HEK293 (cell line): Measurements from ENCODE around the gene IRF8.

Source experiments
- CTCF ChIA-PET: fragments of 350-600 bp; formaldehyde crosslinking; extraction: SDS; loops from one replicate; lab custom pipeline; 2021; ENCODE audit warnings: antibody characterized with exemption; lab: Yijun Ruan, JAX
- POLR2A ChIA-PET: fragments of 300-600 bp; formaldehyde crosslinking; extraction: SDS; loops from one replicate; lab custom pipeline; 2020; ENCODE audit warnings: antibody characterized with exemption, inconsistent platforms; lab: Yijun Ruan, JAX
- H3K27ac ChIP-seq: fragments of 200-500 bp; sonication (Bioruptor generic); 2 replicates; pipeline ENCODE4 v1.5.1; 2014; ENCODE audit warnings: low read depth, low read length, control low read depth, inconsistent platforms; ENCODE audit errors: extremely low read depth
- H3K36me3 ChIP-seq, 2 experiments: fragments of 200-500 bp in 1 of 2; sonication (Bioruptor generic) in 1 of 2; 1 replicate in 1 of 2; 2 replicates in 1 of 2; pipeline ENCODE4 v1.5.1; 2014 to 2017; ENCODE audit warnings: inconsistent platforms in 2 of 2, low read length in 2 of 2; ENCODE audit not compliant: control insufficient read depth in 2 of 2, insufficient read depth in 1 of 2
- H3K4me1 ChIP-seq: fragments of 200-500 bp; sonication (Bioruptor generic); 2 replicates; pipeline ENCODE4 v1.5.1; 2014; ENCODE audit warnings: mild to moderate bottlenecking, low read length, inconsistent platforms; ENCODE audit not compliant: control insufficient read depth, insufficient read depth
- H3K4me3 ChIP-seq: 2 replicates; pipeline ENCODE4 v1.5.1; 2011; ENCODE audit warnings: low read depth, mild to moderate bottlenecking, control low read depth, low read length, moderate library complexity
- H3K9me3 ChIP-seq: fragments of 200-500 bp; sonication (Bioruptor generic); 2 replicates; pipeline ENCODE4 v1.5.1; 2014; ENCODE audit warnings: low read depth, low read length, inconsistent platforms; ENCODE audit not compliant: control insufficient read depth, insufficient read depth
- GLI4 ChIP-seq: fragments of 450-650 bp; formaldehyde crosslinking; IDR thresholded peaks from 2 replicates; pipeline ENCODE4 v1.5.1; 2016; ENCODE audit warnings: missing biosample characterization, missing genetic modification characterization
- SALL2 ChIP-seq: fragments of 450-650 bp; formaldehyde crosslinking; IDR thresholded peaks from 2 replicates; pipeline ENCODE4 v1.5.0; 2017; ENCODE audit warnings: missing biosample characterization, mild to moderate bottlenecking, missing genetic modification characterization, borderline replicate concordance
- SP2 ChIP-seq: fragments of 450-650 bp; formaldehyde crosslinking; IDR thresholded peaks from 2 replicates; pipeline ENCODE4 v1.5.1; 2016; ENCODE audit warnings: missing biosample characterization, missing genetic modification characterization
- ZBTB17 ChIP-seq: fragments of 450-650 bp; formaldehyde crosslinking; IDR thresholded peaks from 2 replicates; pipeline ENCODE4 v1.5.1; 2016; ENCODE audit warnings: missing biosample characterization, missing genetic modification characterization
- ZEB2 ChIP-seq: fragments of 450-650 bp; formaldehyde crosslinking; IDR thresholded peaks from 2 replicates; pipeline ENCODE4 v1.5.1; 2016; ENCODE audit warnings: missing biosample characterization, missing genetic modification characterization
- ZNF10 ChIP-seq: fragments of 450-650 bp; formaldehyde crosslinking; IDR thresholded peaks from 2 replicates; pipeline ENCODE4 v1.5.1; 2017; ENCODE audit warnings: missing biosample characterization, missing genetic modification characterization
- ZNF155 ChIP-seq: fragments of 450-650 bp; formaldehyde crosslinking; IDR thresholded peaks from 2 replicates; pipeline ENCODE4 v1.5.1; 2016; ENCODE audit warnings: missing biosample characterization, missing genetic modification characterization
- ZNF19 ChIP-seq: fragments of 450-650 bp; formaldehyde crosslinking; IDR thresholded peaks from 2 replicates; pipeline ENCODE4; 2016; ENCODE audit warnings: missing biosample characterization, missing genetic modification characterization, low read depth
- ZNF23 ChIP-seq: fragments of 450-650 bp; formaldehyde crosslinking; IDR thresholded peaks from 2 replicates; pipeline ENCODE4 v1.5.1; 2016; ENCODE audit warnings: missing biosample characterization, missing genetic modification characterization, borderline replicate concordance
- ZNF24 ChIP-seq: fragments of 450-650 bp; formaldehyde crosslinking; IDR thresholded peaks from 2 replicates; pipeline ENCODE4 v1.5.1; 2016; ENCODE audit warnings: missing biosample characterization, missing genetic modification characterization
- ZNF266 ChIP-seq: fragments of 450-650 bp; formaldehyde crosslinking; IDR thresholded peaks from 2 replicates; pipeline ENCODE4 v1.5.1; 2016; ENCODE audit warnings: missing biosample characterization, missing genetic modification characterization, low read depth
- ZNF302 ChIP-seq: fragments of 450-650 bp; formaldehyde crosslinking; IDR thresholded peaks from 2 replicates; pipeline ENCODE4 v1.5.1; 2016; ENCODE audit warnings: missing biosample characterization, missing genetic modification characterization, low read depth
- ZNF366 ChIP-seq: fragments of 450-650 bp; formaldehyde crosslinking; conservative IDR thresholded peaks from 2 replicates; pipeline ENCODE4 v1.5.1; 2016; ENCODE audit warnings: missing biosample characterization, missing genetic modification characterization
- ZNF37A ChIP-seq: fragments of 450-650 bp; IDR thresholded peaks from 2 replicates; pipeline ENCODE4 v1.5.1; 2018; ENCODE audit warnings: missing biosample characterization, missing genetic modification characterization
- ZNF391 ChIP-seq: fragments of 450-650 bp; formaldehyde crosslinking; IDR thresholded peaks from 2 replicates; pipeline ENCODE4 v1.5.1; 2016; ENCODE audit warnings: low read depth, missing biosample characterization, missing genetic modification characterization, borderline replicate concordance
- ZNF416 ChIP-seq: fragments of 450-650 bp; formaldehyde crosslinking; IDR thresholded peaks from 2 replicates; pipeline ENCODE4 v1.5.1; 2016; ENCODE audit warnings: missing biosample characterization, missing genetic modification characterization
- ZNF426 ChIP-seq: fragments of 450-650 bp; formaldehyde crosslinking; IDR thresholded peaks from 2 replicates; pipeline ENCODE4 v1.5.1; 2017; ENCODE audit warnings: missing biosample characterization, missing genetic modification characterization, mild to moderate bottlenecking, inconsistent platforms, moderate library complexity
- ZNF544 ChIP-seq: fragments of 450-650 bp; formaldehyde crosslinking; IDR thresholded peaks from 2 replicates; pipeline ENCODE4 v1.5.0; 2017; ENCODE audit warnings: missing biosample characterization, missing genetic modification characterization
- ZNF548 ChIP-seq: fragments of 450-650 bp; formaldehyde crosslinking; IDR thresholded peaks from 2 replicates; pipeline ENCODE4 v1.5.1; 2016; ENCODE audit warnings: missing biosample characterization, missing genetic modification characterization
- ZNF600 ChIP-seq: fragments of 450-650 bp; formaldehyde crosslinking; IDR thresholded peaks from 2 replicates; pipeline ENCODE4 v1.5.1; 2016; ENCODE audit warnings: missing biosample characterization, missing genetic modification characterization
- ZNF629 ChIP-seq: fragments of 450-650 bp; formaldehyde crosslinking; IDR thresholded peaks from 2 replicates; pipeline ENCODE4 v1.5.1; 2017; ENCODE audit warnings: missing biosample characterization, missing genetic modification characterization
- ZNF664 ChIP-seq: fragments of 450-650 bp; formaldehyde crosslinking; IDR thresholded peaks from 2 replicates; pipeline ENCODE4 v1.5.1; 2016; ENCODE audit warnings: missing biosample characterization, missing genetic modification characterization
- TF ChIP-seq, protein P1 (sequence below): fragments of 450-650 bp; formaldehyde crosslinking; IDR thresholded peaks from 2 replicates; pipeline ENCODE4; 2016; ENCODE audit warnings: missing biosample characterization, missing genetic modification characterization
- TF ChIP-seq, protein P2 (sequence below): IDR thresholded peaks from 2 replicates; pipeline ENCODE4 v1.6.1; 2011; ENCODE audit warnings: mild to moderate bottlenecking, low read depth, low read length, borderline replicate concordance
- TF ChIP-seq, protein P3 (sequence below): fragments of 450-650 bp; formaldehyde crosslinking; IDR thresholded peaks from 2 replicates; pipeline ENCODE4 v1.5.1; 2016; ENCODE audit warnings: missing biosample characterization, missing genetic modification characterization
- TF ChIP-seq, protein P4 (sequence below): sonication (generic); formaldehyde crosslinking; IDR thresholded peaks from 2 replicates; pipeline ENCODE4 v1.8.1; 2022; ENCODE audit warnings: mild to moderate bottlenecking, moderate library complexity, missing genetic modification reagents
- TF ChIP-seq, protein P5 (sequence below): fragments of 450-650 bp; formaldehyde crosslinking; IDR thresholded peaks from 2 replicates; pipeline ENCODE4 v1.5.1; 2017; ENCODE audit warnings: missing biosample characterization, missing genetic modification characterization
- TF ChIP-seq, protein P6 (sequence below): fragments of 450-650 bp; formaldehyde crosslinking; IDR thresholded peaks from 2 replicates; pipeline ENCODE4 v1.5.1; 2016; ENCODE audit warnings: missing biosample characterization, missing genetic modification characterization, borderline replicate concordance

IRF8 gene

DNA sequence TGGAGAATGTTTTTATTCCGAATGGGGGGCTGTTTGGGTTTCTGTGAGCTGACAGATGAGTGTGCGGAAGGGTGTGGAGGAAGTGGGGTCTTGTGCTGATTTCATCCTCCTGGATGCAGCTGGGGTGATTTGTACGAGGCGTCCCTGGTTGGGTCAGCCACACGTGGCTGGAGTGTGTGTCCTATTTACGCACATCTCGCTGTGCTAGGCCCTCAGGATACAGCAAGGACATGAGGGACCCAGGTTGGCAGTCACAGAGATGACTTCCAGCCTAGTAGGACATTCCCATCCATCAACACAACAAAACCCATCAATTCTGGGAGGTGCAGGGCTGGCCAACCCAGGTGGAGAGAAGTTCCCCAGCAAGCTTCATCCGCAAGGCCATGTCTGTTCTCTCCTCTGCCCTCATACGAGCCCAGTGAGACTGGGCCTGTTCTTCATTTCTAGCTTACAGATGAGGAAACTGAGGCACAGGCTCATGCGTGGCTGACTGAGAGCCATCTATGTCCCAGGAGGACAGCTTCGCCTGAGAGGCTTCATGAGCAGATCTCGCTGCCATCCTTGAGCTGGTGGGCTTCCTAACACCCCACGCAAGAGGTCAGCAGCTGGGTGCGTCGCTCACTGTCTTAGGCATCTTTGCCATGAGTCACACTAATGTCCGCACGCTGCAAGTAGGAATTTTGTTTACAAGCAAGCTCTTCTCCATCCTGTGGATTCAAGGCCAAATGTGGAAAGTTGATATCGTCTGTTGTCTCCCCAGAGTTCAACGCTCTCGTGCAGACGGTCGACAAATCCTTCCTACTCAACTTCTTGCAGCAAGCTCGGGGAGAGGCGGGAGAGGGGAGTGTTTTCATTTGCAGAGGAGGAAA lies 24.4 kb downstream of the IRF8 start:
- ChIA-PET POLR2A (no interaction called here), CTCF (interaction anchor here (0.6 to 0.7 kb wide), 3 partner anchors 56 to 1373 kb away, joined by 3 to 4 read pairs (median 3); no protein-coding TSS in a partner anchor)
- H3K27ac ChIP-seq, result no peak overlapping the region
- peaks cover 0 to 16% of the 10 kb centered on the region in 2 experiments; a peak in 1 of 3 replicates for H3K36me3 ChIP-seq
- H3K4me3 ChIP-seq, result no peak overlapping the region
- TF ChIP-seq SP2 (tag by site-specific recombination) (no peak), SALL2 (no peak), ZNF155 (tag by site-specific recombination) (no peak), GLI4 (tag by site-specific recombination) (no peak), ZNF366 (no peak), ZNF24 (tag by site-specific recombination) (no peak), ZNF19 (no peak), ZNF37A (tag by site-specific recombination) (no peak), ZNF266 (tag by site-specific recombination) (no peak), ZEB2 (tag by site-specific recombination) (no peak), ZNF10 (tag by site-specific recombination) (no peak), ZNF416 (no peak), ZBTB17 (no peak), ZNF391 (tag by site-specific recombination) (no peak), ZNF302 (no peak), ZNF548 (no peak)
- TF ChIP-seq, protein P1, sequence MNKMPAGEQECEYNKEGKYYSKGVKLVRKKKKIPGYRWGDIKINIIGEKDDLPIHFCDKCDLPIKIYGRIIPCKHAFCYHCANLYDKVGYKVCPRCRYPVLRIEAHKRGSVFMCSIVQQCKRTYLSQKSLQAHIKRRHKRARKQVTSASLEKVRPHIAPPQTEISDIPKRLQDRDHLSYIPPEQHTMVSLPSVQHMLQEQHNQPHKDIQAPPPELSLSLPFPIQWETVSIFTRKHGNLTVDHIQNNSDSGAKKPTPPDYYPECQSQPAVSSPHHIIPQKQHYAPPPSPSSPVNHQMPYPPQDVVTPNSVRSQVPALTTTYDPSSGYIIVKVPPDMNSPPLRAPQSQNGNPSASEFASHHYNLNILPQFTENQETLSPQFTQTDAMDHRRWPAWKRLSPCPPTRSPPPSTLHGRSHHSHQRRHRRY (tag by site-specific recombination), result no peak
- TF ChIP-seq, protein P2, sequence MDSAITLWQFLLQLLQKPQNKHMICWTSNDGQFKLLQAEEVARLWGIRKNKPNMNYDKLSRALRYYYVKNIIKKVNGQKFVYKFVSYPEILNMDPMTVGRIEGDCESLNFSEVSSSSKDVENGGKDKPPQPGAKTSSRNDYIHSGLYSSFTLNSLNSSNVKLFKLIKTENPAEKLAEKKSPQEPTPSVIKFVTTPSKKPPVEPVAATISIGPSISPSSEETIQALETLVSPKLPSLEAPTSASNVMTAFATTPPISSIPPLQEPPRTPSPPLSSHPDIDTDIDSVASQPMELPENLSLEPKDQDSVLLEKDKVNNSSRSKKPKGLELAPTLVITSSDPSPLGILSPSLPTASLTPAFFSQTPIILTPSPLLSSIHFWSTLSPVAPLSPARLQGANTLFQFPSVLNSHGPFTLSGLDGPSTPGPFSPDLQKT, result no peak
- TF ChIP-seq, protein P3, sequence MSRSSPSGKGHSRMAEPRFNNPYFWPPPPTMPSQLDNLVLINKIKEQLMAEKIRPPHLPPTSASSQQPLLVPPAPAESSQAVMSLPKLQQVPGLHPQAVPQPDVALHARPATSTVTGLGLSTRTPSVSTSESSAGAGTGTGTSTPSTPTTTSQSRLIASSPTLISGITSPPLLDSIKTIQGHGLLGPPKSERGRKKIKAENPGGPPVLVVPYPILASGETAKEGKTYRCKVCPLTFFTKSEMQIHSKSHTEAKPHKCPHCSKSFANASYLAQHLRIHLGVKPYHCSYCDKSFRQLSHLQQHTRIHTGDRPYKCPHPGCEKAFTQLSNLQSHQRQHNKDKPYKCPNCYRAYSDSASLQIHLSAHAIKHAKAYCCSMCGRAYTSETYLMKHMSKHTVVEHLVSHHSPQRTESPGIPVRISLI (tag by site-specific recombination), result no peak
- TF ChIP-seq, protein P4, sequence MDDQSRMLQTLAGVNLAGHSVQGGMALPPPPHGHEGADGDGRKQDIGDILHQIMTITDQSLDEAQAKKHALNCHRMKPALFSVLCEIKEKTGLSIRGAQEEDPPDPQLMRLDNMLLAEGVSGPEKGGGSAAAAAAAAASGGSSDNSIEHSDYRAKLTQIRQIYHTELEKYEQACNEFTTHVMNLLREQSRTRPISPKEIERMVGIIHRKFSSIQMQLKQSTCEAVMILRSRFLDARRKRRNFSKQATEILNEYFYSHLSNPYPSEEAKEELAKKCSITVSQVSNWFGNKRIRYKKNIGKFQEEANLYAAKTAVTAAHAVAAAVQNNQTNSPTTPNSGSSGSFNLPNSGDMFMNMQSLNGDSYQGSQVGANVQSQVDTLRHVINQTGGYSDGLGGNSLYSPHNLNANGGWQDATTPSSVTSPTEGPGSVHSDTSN (CRISPR knock-in tag), result no peak
- H3K9me3 ChIP-seq, result no peaks in the 10 kb centered on the region
- no peaks in the 10 kb centered on the region for H3K4me1 ChIP-seq

DNA sequence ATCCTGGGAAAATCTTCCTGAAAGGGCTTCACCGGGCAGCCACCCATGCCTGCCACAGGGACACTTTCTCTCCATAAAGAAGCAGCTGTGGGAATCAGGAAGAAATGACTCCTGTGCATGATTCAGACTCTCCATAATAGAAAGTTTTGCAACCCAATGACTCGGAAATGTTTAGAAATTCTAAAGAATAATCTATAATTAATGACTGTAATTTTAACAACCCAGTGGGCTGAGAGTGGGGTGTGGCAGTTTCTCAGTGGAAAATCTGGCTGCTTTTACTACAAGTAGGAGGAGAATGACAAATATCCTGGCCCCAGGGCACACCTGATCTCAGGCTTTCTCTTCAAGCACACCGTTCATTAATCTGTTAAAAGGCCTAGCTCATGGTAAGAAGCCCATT lies 25.7 kb downstream of the IRF8 start:
- H3K4me1 ChIP-seq, result no peaks in the 10 kb centered on the region
- no peak overlapping the region for H3K4me3 ChIP-seq
- peaks cover 0 to 6% of the 10 kb centered on the region in 2 experiments; a peak in 1 of 3 replicates for H3K36me3 ChIP-seq
- CTCF ChIA-PET, result interaction anchor here (1.1 kb wide), 1 partner anchor 63 kb away, joined by 3 read pairs; no protein-coding TSS in a partner anchor
- H3K9me3 ChIP-seq, result no peaks in the 10 kb centered on the region
- no peak overlapping the region for H3K27ac ChIP-seq
- POLR2A ChIA-PET, result no interaction called here
- no peak for TF ChIP-seq GLI4 (tag by site-specific recombination)
- TF ChIP-seq ZNF629 (tag by site-specific recombination), result no peak
- TF ChIP-seq ZNF544 (tag by site-specific recombination), result no peak
- TF ChIP-seq ZNF600, result no peak
- TF ChIP-seq, protein P5, sequence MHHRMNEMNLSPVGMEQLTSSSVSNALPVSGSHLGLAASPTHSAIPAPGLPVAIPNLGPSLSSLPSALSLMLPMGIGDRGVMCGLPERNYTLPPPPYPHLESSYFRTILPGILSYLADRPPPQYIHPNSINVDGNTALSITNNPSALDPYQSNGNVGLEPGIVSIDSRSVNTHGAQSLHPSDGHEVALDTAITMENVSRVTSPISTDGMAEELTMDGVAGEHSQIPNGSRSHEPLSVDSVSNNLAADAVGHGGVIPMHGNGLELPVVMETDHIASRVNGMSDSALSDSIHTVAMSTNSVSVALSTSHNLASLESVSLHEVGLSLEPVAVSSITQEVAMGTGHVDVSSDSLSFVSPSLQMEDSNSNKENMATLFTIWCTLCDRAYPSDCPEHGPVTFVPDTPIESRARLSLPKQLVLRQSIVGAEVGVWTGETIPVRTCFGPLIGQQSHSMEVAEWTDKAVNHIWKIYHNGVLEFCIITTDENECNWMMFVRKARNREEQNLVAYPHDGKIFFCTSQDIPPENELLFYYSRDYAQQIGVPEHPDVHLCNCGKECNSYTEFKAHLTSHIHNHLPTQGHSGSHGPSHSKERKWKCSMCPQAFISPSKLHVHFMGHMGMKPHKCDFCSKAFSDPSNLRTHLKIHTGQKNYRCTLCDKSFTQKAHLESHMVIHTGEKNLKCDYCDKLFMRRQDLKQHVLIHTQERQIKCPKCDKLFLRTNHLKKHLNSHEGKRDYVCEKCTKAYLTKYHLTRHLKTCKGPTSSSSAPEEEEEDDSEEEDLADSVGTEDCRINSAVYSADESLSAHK (tag by site-specific recombination), result no peak
- no peak for TF ChIP-seq ZNF19
- TF ChIP-seq ZNF23, result no peak
- TF ChIP-seq, protein P6, sequence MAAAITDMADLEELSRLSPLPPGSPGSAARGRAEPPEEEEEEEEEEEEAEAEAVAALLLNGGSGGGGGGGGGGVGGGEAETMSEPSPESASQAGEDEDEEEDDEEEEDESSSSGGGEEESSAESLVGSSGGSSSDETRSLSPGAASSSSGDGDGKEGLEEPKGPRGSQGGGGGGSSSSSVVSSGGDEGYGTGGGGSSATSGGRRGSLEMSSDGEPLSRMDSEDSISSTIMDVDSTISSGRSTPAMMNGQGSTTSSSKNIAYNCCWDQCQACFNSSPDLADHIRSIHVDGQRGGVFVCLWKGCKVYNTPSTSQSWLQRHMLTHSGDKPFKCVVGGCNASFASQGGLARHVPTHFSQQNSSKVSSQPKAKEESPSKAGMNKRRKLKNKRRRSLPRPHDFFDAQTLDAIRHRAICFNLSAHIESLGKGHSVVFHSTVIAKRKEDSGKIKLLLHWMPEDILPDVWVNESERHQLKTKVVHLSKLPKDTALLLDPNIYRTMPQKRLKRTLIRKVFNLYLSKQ, result no peak
- TF ChIP-seq ZNF664 (tag by site-specific recombination), result no peak
- TF ChIP-seq ZNF426 (tag by site-specific recombination), result no peak
